Measurements from ENCODE around the gene LGALS3BP.
"Not testable (repeated sequence)": the region's sequence is repeated elsewhere in the genome, so short reads cannot be mapped to it uniquely, and the experiment has no call there.

LGALS3BP gene

GRCh38 chr17:78979780-78980623 is at the start of gene LGALS3BP:
Gene LGALS3BP (minus strand): TSS chr17:78979923. CDS start chr17:78977191, 2,732 bp downstream.
- peak in 1 of 2 donors; percentile 25 for DNase-seq

GRCh38 chr17:79028496-79029326 is 49.0 kb upstream of the LGALS3BP start:
- no peak for DNase-seq

- DNase-seq, result no peak
Measured at GRCh38 chr17:79027925-79028491, 48.3 kb upstream of the LGALS3BP start.

- DNase-seq, result no peak
Measured at GRCh38 chr17:79027274-79027924, 47.7 kb upstream of the LGALS3BP start.

- no peak for DNase-seq
Measured at GRCh38 chr17:79026376-79027273, 46.9 kb upstream of the LGALS3BP start.

GRCh38 chr17:79024901-79025737 is 45.4 kb upstream of the LGALS3BP start:
- DNase-seq, result no peak

- DNase-seq, result peak in 1 of 2 donors; percentile 19
Measured at GRCh38 chr17:79023886-79024771, 44.4 kb upstream of the LGALS3BP start, which contains the start of gene C1QTNF1. Gene C1QTNF1 (plus strand): TSS chr17:79024169. CDS start chr17:79043969, 19,800 bp downstream.

GRCh38 chr17:79023180-79023705 is 43.5 kb upstream of the LGALS3BP start:
- no peak for DNase-seq

- DNase-seq, result no peak
Measured at GRCh38 chr17:79022507-79022991, 42.8 kb upstream of the LGALS3BP start.

GRCh38 chr17:79021929-79022328 is 42.2 kb upstream of the LGALS3BP start:
- DNase-seq, result not testable (repeated sequence)

GRCh38 chr17:79020631-79021301 is 41.0 kb upstream of the LGALS3BP start:
- DNase-seq, result no peak

- DNase-seq, result peak; percentile 57 to 59
Measured at GRCh38 chr17:79019632-79020584, 40.2 kb upstream of the LGALS3BP start.

- no peak for DNase-seq
Measured at GRCh38 chr17:79019261-79019631, 39.5 kb upstream of the LGALS3BP start.

- no peak for DNase-seq
Measured at GRCh38 chr17:79018370-79018695, 38.6 kb upstream of the LGALS3BP start.

- no peak for DNase-seq
Measured at GRCh38 chr17:79017546-79018369, 38.0 kb upstream of the LGALS3BP start.

- no peak for DNase-seq
Measured at GRCh38 chr17:79014158-79014758, 34.5 kb upstream of the LGALS3BP start.
